SK-N-SH (cell line): Measurements from ENCODE around the gene UCP2. TPM values are rescaled to one million over a fixed set of nuclear protein-coding genes. Genes with fewer than 3 reads are reported as not detected.

Experiments used
- CTCF ChIA-PET: fragments of 300-600, 350-600 bp; formaldehyde crosslinking; extraction: SDS; loops from one replicate; lab custom pipeline; 2021; lab: Yijun Ruan, JAX
- POLR2A ChIA-PET: fragments of 350-600 bp; sonication (Branson Sonifier 250); formaldehyde crosslinking; extraction: SDS; loops from one replicate; lab custom pipeline; 2020; ENCODE audit warnings: antibody characterized with exemption, inconsistent platforms; lab: Yijun Ruan, JAX
- DNase-seq: peaks from one replicate; pipeline ENCODE4 v3.0.0; 2012
- H2AFZ ChIP-seq: fragments of 200-600 bp; sonication (generic); 2 replicates; pipeline ENCODE4 v1.8.1; 2016; ENCODE audit warnings: antibody characterized with exemption, mild to moderate bottlenecking, low read depth
- H3F3A ChIP-seq: fragments of 200-600 bp; sonication (generic); replicated peaks from 2 replicates; pipeline ENCODE3; 2016; ENCODE audit warnings: antibody characterized with exemption, mild to moderate bottlenecking; ENCODE audit not compliant: insufficient read depth
- H3K27ac ChIP-seq, 2 experiments: fragments of 200-500 bp in 1 of 2; fragments of 200-600 bp in 1 of 2; sonication (Bioruptor generic) in 1 of 2; sonication (generic), shearing (Covaris generic) in 1 of 2; 2 replicates each; pipeline versions ENCODE4 v1.5.1 to v1.6.1; 2014 to 2016; ENCODE audit warnings: low read depth in 2 of 2, inconsistent platforms in 1 of 2, low read length in 1 of 2, mild to moderate bottlenecking in 1 of 2, mixed read lengths in 1 of 2
- H3K27me3 ChIP-seq: fragments of 200-600 bp; sonication (generic), shearing (Covaris generic); 2 replicates; pipeline ENCODE4 v1.6.1; 2016; ENCODE audit warnings: mixed run types; ENCODE audit not compliant: insufficient read depth
- H3K36me3 ChIP-seq, 2 experiments: fragments of 200-500 bp in 1 of 2; fragments of 200-600 bp in 1 of 2; sonication (Bioruptor generic) in 1 of 2; sonication (generic) in 1 of 2; replicated peaks in 1 of 2; 2 replicates each; pipeline versions ENCODE3 to v1.5.1; 2014 to 2016; ENCODE audit warnings: low read length in 1 of 2, mild to moderate bottlenecking in 1 of 2; ENCODE audit not compliant: insufficient read depth in 2 of 2, control insufficient read depth in 1 of 2
- H3K4me1 ChIP-seq, 2 experiments: fragments of 200-500 bp in 1 of 2; fragments of 200-600 bp in 1 of 2; sonication (Bioruptor generic) in 1 of 2; sonication (generic), shearing (Covaris generic) in 1 of 2; 2 replicates each; pipeline versions ENCODE4 v1.5.1 to v1.6.1; 2014 to 2016; ENCODE audit warnings: low read depth in 1 of 2, low read length in 1 of 2, mixed run types in 1 of 2; ENCODE audit not compliant: insufficient read depth in 2 of 2, control insufficient read depth in 1 of 2
- H3K4me2 ChIP-seq: fragments of 200-600 bp; sonication (generic), shearing (Covaris generic); 2 replicates; pipeline ENCODE4 v1.6.1; 2017; ENCODE audit warnings: mixed run types
- H3K4me3 ChIP-seq, 2 experiments: fragments of 200-500 bp in 1 of 2; fragments of 200-600 bp in 1 of 2; sonication (Bioruptor generic) in 1 of 2; sonication (generic), shearing (Covaris generic) in 1 of 2; 2 replicates each; pipeline versions ENCODE4 v1.5.1 to v1.8.1; 2014 to 2016; ENCODE audit warnings: low read depth in 2 of 2, inconsistent platforms in 1 of 2, low read length in 1 of 2, mild to moderate bottlenecking in 1 of 2, mixed read lengths in 1 of 2, moderate library complexity in 1 of 2
- H3K79me2 ChIP-seq: fragments of 200-600 bp; sonication (generic); 2 replicates; pipeline ENCODE4 v1.8.1; 2017; ENCODE audit warnings: mild to moderate bottlenecking; ENCODE audit not compliant: insufficient read depth
- H3K9ac ChIP-seq: fragments of 200-600 bp; sonication (generic); 2 replicates; pipeline ENCODE4 v1.6.1; 2017; ENCODE audit warnings: mixed run types
- H3K9me2 ChIP-seq: fragments of 200-600 bp; sonication (generic); 2 replicates; pipeline ENCODE4 v1.6.1; 2017; ENCODE audit warnings: mixed run types
- H3K9me3 ChIP-seq: fragments of 200-600 bp; sonication (generic); 2 replicates; pipeline ENCODE4 v1.6.1; 2017; ENCODE audit warnings: mixed run types, mild to moderate bottlenecking, moderate library complexity
- H4K20me1 ChIP-seq: fragments of 200-600 bp; sonication (generic); 2 replicates; pipeline ENCODE4 v1.6.1; 2017; ENCODE audit warnings: mild to moderate bottlenecking, mixed run types; ENCODE audit not compliant: insufficient read depth
- CHD2 ChIP-seq: fragments of 150-350 bp; IDR thresholded peaks from 2 replicates; pipeline ENCODE4 v1.6.1; 2018; ENCODE audit warnings: low read length; ENCODE audit not compliant: partially characterized antibody
- EZH2phosphoT487 ChIP-seq: fragments of 200-600 bp; sonication (generic); IDR thresholded peaks from 2 replicates; pipeline ENCODE4 v1.6.1; 2017; ENCODE audit warnings: low read depth, mixed run types, mild to moderate bottlenecking, antibody characterized with exemption, moderate library complexity, borderline replicate concordance
- FOXJ3 ChIP-seq: sonication (generic); formaldehyde crosslinking; IDR thresholded peaks from 2 replicates; pipeline ENCODE4 v1.5.1; 2020; ENCODE audit warnings: mild to moderate bottlenecking, missing genetic modification reagents
- FOXM1 ChIP-seq: IDR thresholded peaks from 2 replicates; pipeline ENCODE4 v1.4.0; 2012; ENCODE audit warnings: low read depth, mild to moderate bottlenecking
- GABPA ChIP-seq: IDR thresholded peaks from 2 replicates; pipeline ENCODE4 v1.4.0; 2012; ENCODE audit warnings: low read depth, mild to moderate bottlenecking
- MAX ChIP-seq: IDR thresholded peaks from 2 replicates; pipeline ENCODE4 v1.4.0; 2012; ENCODE audit warnings: low read depth
- MXI1 ChIP-seq: IDR thresholded peaks from 2 replicates; pipeline ENCODE4 v1.6.1; 2012; ENCODE audit warnings: mild to moderate bottlenecking, low read depth, low read length, improper control_type of control experiment
- RAD21 ChIP-seq: IDR thresholded peaks from 2 replicates; pipeline ENCODE4 v1.6.1; 2012; ENCODE audit warnings: mild to moderate bottlenecking, low read length
- RCOR1 ChIP-seq: fragments of 150-350 bp; IDR thresholded peaks from 2 replicates; pipeline ENCODE4 v1.6.1; 2017; ENCODE audit warnings: antibody characterized with exemption, low read length
- RFX5 ChIP-seq: IDR thresholded peaks from 2 replicates; pipeline ENCODE4 v1.6.1; 2012; ENCODE audit warnings: mild to moderate bottlenecking, improper control_type of control experiment, low read length
- TAF1 ChIP-seq: IDR thresholded peaks from 2 replicates; pipeline ENCODE4 v1.6.1; 2012; ENCODE audit warnings: low read depth, mild to moderate bottlenecking, low read length, moderate library complexity, borderline replicate concordance
- TCF12 ChIP-seq: IDR thresholded peaks from 2 replicates; pipeline ENCODE4 v1.4.0; 2012
- TEAD4 ChIP-seq: IDR thresholded peaks from 2 replicates; pipeline ENCODE4 v1.4.0; 2012; ENCODE audit warnings: mild to moderate bottlenecking, borderline replicate concordance; ENCODE audit not compliant: insufficient read depth
- USF1 ChIP-seq: IDR thresholded peaks from 2 replicates; pipeline ENCODE4 v1.4.0; 2012; ENCODE audit warnings: low read depth, borderline replicate concordance
- WGBS: methylation state at CpG from one replicate; pipeline ENCODE4 v1.1.6; 2017; ENCODE audit warnings: low lambda C conversion rate; 5-methylcytosine and 5-hydroxymethylcytosine counted together
- polyA plus RNA-seq, 3 experiments: library from polyadenylated mRNA; depleted of rRNA; stranded (reverse); fragments of >200 nt; gene quantifications; 2 replicates each; pipeline ENCODE4 v1.2.3, GENCODE V29; 2012
- TF ChIP-seq, protein P1 (sequence below): IDR thresholded peaks from 2 replicates; pipeline ENCODE4 v1.6.1; 2012; ENCODE audit warnings: mild to moderate bottlenecking, low read depth, low read length, moderate library complexity
- TF ChIP-seq, protein P2 (sequence below): fragments of 150-350 bp; IDR thresholded peaks from 2 replicates; pipeline ENCODE4 v1.6.1; 2016; ENCODE audit warnings: mild to moderate bottlenecking, low read depth, low read length
- TF ChIP-seq, protein P3 (sequence below): IDR thresholded peaks from 2 replicates; pipeline ENCODE4; 2012

Gene UCP2
- polyA plus RNA-seq, 1 of the 3 experiments (the other 2 are of a cell fraction), result 36.0 TPM

DNA sequence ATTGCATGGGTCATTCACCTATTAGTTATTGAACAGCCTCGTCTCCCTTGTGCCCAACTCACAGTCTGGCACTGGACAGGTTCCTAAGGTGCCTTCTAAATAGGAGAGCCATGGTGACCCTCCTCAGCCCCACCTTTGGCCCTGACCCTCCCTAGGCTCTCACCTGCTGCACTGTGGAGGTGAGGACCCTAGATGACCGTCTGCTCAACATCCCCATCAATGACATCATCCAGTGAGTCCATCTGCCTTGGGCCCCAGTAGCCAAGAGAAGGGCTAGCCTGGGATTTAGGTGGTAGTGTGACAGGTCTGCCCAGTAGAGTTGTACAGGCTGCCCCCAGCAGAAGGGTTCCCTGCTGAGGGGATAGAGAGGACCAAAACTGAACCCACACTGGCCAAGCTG, 13.6 kb downstream of the UCP2 start:
- H3K9ac ChIP-seq, result no peak overlapping the region
- ChIA-PET CTCF (interaction anchor here (1.3 kb wide), 1 partner anchor 10 kb away, joined by 3 read pairs; no protein-coding TSS in a partner anchor), POLR2A (interaction anchor here (3.9 kb wide), 1 partner anchor 13 kb away, joined by 15 read pairs; the partner anchor contains the start of gene UCP2)
- H3K9me3 ChIP-seq, result no peaks in the 10 kb centered on the region
- TF ChIP-seq MAX, result no peak
- no peak for TF ChIP-seq USF1
- no peak for TF ChIP-seq TAF1
- 54% methylated on average over 2 of the region's 2 CpGs for WGBS
- no peaks in the 10 kb centered on the region for H3K79me2 ChIP-seq
- H3K4me2 ChIP-seq, result no peak overlapping the region
- peaks cover 3% of the 10 kb centered on the region for H3F3A ChIP-seq
- no peak overlapping the region for H3K27ac ChIP-seq
- no peaks in the 10 kb centered on the region for H3K27me3 ChIP-seq
- no peak overlapping the region for H3K4me3 ChIP-seq
- no peaks in the 10 kb centered on the region for H3K9me2 ChIP-seq
- no peak for DNase-seq
- no peak overlapping the region for H2AFZ ChIP-seq
- H4K20me1 ChIP-seq, result no peaks in the 10 kb centered on the region
- peaks cover 5 to 8% of the 10 kb centered on the region in 2 experiments; a peak in 2 of 4 replicates for H3K4me1 ChIP-seq
- H3K36me3 ChIP-seq, result no peaks in the 10 kb centered on the region

GRCh38 chr11:73968356-73968966, 14.2 kb downstream of the UCP2 start:
- H2AFZ ChIP-seq, result no peak overlapping the region
- no peaks in the 10 kb centered on the region for H3K9me3 ChIP-seq
- H3F3A ChIP-seq, result peaks cover 3% of the 10 kb centered on the region
- ChIA-PET POLR2A (interaction anchor here (0.5 kb wide), 1 partner anchor 524 kb away, joined by 3 read pairs; no protein-coding TSS in a partner anchor), CTCF (interaction anchor here (1.3 kb wide), 1 partner anchor 11 kb away, joined by 3 read pairs; no protein-coding TSS in a partner anchor)
- DNase-seq, result no peak
- H3K4me2 ChIP-seq, result no peak overlapping the region
- H3K4me1 ChIP-seq, result peaks cover 5 to 8% of the 10 kb centered on the region in 2 experiments; a peak in 2 of 4 replicates
- H3K9me2 ChIP-seq, result no peaks in the 10 kb centered on the region
- no peak overlapping the region for H3K9ac ChIP-seq
- H3K36me3 ChIP-seq, result no peaks in the 10 kb centered on the region
- no peak overlapping the region for H3K27ac ChIP-seq
- no peak overlapping the region for H3K4me3 ChIP-seq
- H4K20me1 ChIP-seq, result no peaks in the 10 kb centered on the region
- no peaks in the 10 kb centered on the region for H3K27me3 ChIP-seq
- 96% methylated on average over 15 of the region's 15 CpGs for WGBS
- no peaks in the 10 kb centered on the region for H3K79me2 ChIP-seq
- TF ChIP-seq TAF1 (no peak), MXI1 (no peak), GABPA (no peak), FOXM1 (no peak), RCOR1 (no peak), TEAD4 (no peak), TCF12 (no peak), EZH2phosphoT487 (no peak), FOXJ3 (CRISPR knock-in tag) (no peak), RAD21 (no peak), RFX5 (no peak), CHD2 (no peak)
- TF ChIP-seq, protein P1, sequence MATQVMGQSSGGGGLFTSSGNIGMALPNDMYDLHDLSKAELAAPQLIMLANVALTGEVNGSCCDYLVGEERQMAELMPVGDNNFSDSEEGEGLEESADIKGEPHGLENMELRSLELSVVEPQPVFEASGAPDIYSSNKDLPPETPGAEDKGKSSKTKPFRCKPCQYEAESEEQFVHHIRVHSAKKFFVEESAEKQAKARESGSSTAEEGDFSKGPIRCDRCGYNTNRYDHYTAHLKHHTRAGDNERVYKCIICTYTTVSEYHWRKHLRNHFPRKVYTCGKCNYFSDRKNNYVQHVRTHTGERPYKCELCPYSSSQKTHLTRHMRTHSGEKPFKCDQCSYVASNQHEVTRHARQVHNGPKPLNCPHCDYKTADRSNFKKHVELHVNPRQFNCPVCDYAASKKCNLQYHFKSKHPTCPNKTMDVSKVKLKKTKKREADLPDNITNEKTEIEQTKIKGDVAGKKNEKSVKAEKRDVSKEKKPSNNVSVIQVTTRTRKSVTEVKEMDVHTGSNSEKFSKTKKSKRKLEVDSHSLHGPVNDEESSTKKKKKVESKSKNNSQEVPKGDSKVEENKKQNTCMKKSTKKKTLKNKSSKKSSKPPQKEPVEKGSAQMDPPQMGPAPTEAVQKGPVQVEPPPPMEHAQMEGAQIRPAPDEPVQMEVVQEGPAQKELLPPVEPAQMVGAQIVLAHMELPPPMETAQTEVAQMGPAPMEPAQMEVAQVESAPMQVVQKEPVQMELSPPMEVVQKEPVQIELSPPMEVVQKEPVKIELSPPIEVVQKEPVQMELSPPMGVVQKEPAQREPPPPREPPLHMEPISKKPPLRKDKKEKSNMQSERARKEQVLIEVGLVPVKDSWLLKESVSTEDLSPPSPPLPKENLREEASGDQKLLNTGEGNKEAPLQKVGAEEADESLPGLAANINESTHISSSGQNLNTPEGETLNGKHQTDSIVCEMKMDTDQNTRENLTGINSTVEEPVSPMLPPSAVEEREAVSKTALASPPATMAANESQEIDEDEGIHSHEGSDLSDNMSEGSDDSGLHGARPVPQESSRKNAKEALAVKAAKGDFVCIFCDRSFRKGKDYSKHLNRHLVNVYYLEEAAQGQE, result no peak
- TF ChIP-seq, protein P2, sequence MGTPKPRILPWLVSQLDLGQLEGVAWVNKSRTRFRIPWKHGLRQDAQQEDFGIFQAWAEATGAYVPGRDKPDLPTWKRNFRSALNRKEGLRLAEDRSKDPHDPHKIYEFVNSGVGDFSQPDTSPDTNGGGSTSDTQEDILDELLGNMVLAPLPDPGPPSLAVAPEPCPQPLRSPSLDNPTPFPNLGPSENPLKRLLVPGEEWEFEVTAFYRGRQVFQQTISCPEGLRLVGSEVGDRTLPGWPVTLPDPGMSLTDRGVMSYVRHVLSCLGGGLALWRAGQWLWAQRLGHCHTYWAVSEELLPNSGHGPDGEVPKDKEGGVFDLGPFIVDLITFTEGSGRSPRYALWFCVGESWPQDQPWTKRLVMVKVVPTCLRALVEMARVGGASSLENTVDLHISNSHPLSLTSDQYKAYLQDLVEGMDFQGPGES, result no peak
- TF ChIP-seq, protein P3, sequence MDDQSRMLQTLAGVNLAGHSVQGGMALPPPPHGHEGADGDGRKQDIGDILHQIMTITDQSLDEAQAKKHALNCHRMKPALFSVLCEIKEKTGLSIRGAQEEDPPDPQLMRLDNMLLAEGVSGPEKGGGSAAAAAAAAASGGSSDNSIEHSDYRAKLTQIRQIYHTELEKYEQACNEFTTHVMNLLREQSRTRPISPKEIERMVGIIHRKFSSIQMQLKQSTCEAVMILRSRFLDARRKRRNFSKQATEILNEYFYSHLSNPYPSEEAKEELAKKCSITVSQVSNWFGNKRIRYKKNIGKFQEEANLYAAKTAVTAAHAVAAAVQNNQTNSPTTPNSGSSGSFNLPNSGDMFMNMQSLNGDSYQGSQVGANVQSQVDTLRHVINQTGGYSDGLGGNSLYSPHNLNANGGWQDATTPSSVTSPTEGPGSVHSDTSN, result no peak
